A549 (cell line): Measurements from ENCODE around the gene CDK18. TPM values are rescaled to one million over a fixed set of nuclear protein-coding genes. Genes with fewer than 3 reads are reported as not detected.

Source experiments
- ATAC-seq, 2 experiments: fragments of 200-7000 bp in 1 of 2; fragments of >200 bp in 1 of 2; cut with Nextera tagmentation in 1 of 2; cut with Tn5 transposase in 1 of 2; 3 replicates each; pipeline versions ENCODE4 v1.8.0 to v1.9.1; 2018 to 2020; ENCODE audit warnings: mild to moderate bottlenecking in 1 of 2, moderate library complexity in 1 of 2
- CTCF ChIA-PET: fragments of 300-600 bp; sonication (Branson Sonifier 250); formaldehyde crosslinking; extraction: SDS; loops from one replicate; lab custom pipeline; 2021; ENCODE audit warnings: antibody characterized with exemption, inconsistent platforms; lab: Yijun Ruan, JAX
- POLR2A ChIA-PET: fragments of 350-600 bp; formaldehyde crosslinking; extraction: SDS; loops from one replicate; lab custom pipeline; 2021; ENCODE audit warnings: antibody characterized with exemption, inconsistent platforms; lab: Yijun Ruan, JAX
- DNase-seq, 2 experiments: peaks; one replicate each; pipeline versions ENCODE4 v3.0.0 to v3.0.0-alpha.2; 2011 to 2016; ENCODE audit warnings: low read depth in 1 of 2, low spot score in 1 of 2
- FAIRE-seq: peaks from 2 replicates; lab custom pipeline; 2011; peaks lifted over from hg19 to GRCh38; lab: Jason Lieb, UNC
- H3K27ac ChIP-seq, 2 experiments: fragments of >200 bp; sonication (Bioruptor Twin); formaldehyde crosslinking; 3 replicates each; pipeline ENCODE4 v1.5.1; 2016 to 2017
- H3K4me1 ChIP-seq: fragments of >200 bp; sonication (Bioruptor Twin); formaldehyde crosslinking; 3 replicates; pipeline ENCODE4 v1.6.1; 2016
- H3K4me2 ChIP-seq: fragments of >200 bp; sonication (Bioruptor Twin); formaldehyde crosslinking; 3 replicates; pipeline ENCODE4 v1.6.1; 2016
- H3K4me3 ChIP-seq: fragments of >200 bp; sonication (Bioruptor Twin); formaldehyde crosslinking; 3 replicates; pipeline ENCODE4 v1.5.1; 2016
- H3K9me3 ChIP-seq: fragments of >200 bp; sonication (Bioruptor Twin); formaldehyde crosslinking; 3 replicates; pipeline ENCODE4 v1.6.1; 2016
- CEBPB ChIP-seq, 2 experiments: fragments of >200 bp in 1 of 2; sonication (Bioruptor Twin) in 1 of 2; formaldehyde crosslinking in 1 of 2; IDR thresholded peaks; 2 replicates each; pipeline ENCODE4 v1.6.1; 2012 to 2016
- CHD2 ChIP-seq: fragments of 150-350 bp; IDR thresholded peaks from 2 replicates; pipeline ENCODE4 v1.6.1; 2014; ENCODE audit warnings: low read length; ENCODE audit not compliant: partially characterized antibody
- CHD4 ChIP-seq: fragments of 200-600 bp; sonication (generic); IDR thresholded peaks from 2 replicates; pipeline ENCODE4 v1.6.1; 2016; ENCODE audit warnings: antibody characterized with exemption, mild to moderate bottlenecking, borderline replicate concordance
- FOSB ChIP-seq: fragments of 250-450 bp; sonication (Bioruptor Pico); IDR thresholded peaks from 2 replicates; pipeline ENCODE4 v1.5.0; 2020; ENCODE audit warnings: mild to moderate bottlenecking, moderate library complexity
- FOSL2 ChIP-seq, 2 experiments: fragments of 450-650 bp in 1 of 2; fragments of >200 bp in 1 of 2; sonication (Bioruptor Twin) in 1 of 2; formaldehyde crosslinking; IDR thresholded peaks; 2 replicates each; pipeline versions ENCODE4 v1.5.0 to v1.6.1; 2016 to 2020; ENCODE audit warnings: mild to moderate bottlenecking in 1 of 2, moderate library complexity in 1 of 2
- HEYL ChIP-seq: fragments of 250-450 bp; sonication (Bioruptor Pico); IDR thresholded peaks from 2 replicates; pipeline ENCODE4 v1.8.0; 2021; ENCODE audit warnings: mild to moderate bottlenecking, moderate library complexity
- HOXB13 ChIP-seq: fragments of 250-450 bp; sonication (Bioruptor Pico); IDR thresholded peaks from 2 replicates; pipeline ENCODE4 v1.5.0; 2020; ENCODE audit warnings: low read depth, mild to moderate bottlenecking, moderate library complexity
- HOXB5 ChIP-seq: fragments of 250-450 bp; sonication (Bioruptor Pico); IDR thresholded peaks from 2 replicates; pipeline ENCODE4 v1.5.0; 2020; ENCODE audit warnings: mild to moderate bottlenecking, moderate library complexity
- JUN ChIP-seq, 2 experiments: fragments of >200 bp; sonication (Bioruptor Twin); formaldehyde crosslinking; IDR thresholded peaks; 2 replicates in 1 of 2; 3 replicates in 1 of 2; pipeline ENCODE4 v1.6.1; 2016 to 2017
- JUNB ChIP-seq: fragments of >200 bp; sonication (Bioruptor Twin); formaldehyde crosslinking; IDR thresholded peaks from 2 replicates; pipeline ENCODE4 v1.6.1; 2016
- NFE2L2 ChIP-seq: fragments of 150-350 bp; conservative IDR thresholded peaks from 2 replicates; pipeline ENCODE4 v1.6.1; 2014; ENCODE audit warnings: low read length
- NPAS2 ChIP-seq: fragments of 250-450 bp; sonication (Bioruptor Pico); IDR thresholded peaks from 2 replicates; pipeline ENCODE4 v1.8.0; 2022; ENCODE audit warnings: mild to moderate bottlenecking, moderate library complexity, borderline replicate concordance
- NR3C1 ChIP-seq: fragments of >200 bp; sonication (Bioruptor Twin); formaldehyde crosslinking; IDR thresholded peaks from 3 replicates; pipeline ENCODE4 v1.6.1; 2017
- PHF8 ChIP-seq: fragments of 200-600 bp; sonication (generic); IDR thresholded peaks from 2 replicates; pipeline ENCODE4 v1.6.1; 2016; ENCODE audit warnings: low read depth, mild to moderate bottlenecking, antibody characterized with exemption, moderate library complexity, borderline replicate concordance
- RARB ChIP-seq: fragments of 250-450 bp; sonication (Bioruptor Pico); IDR thresholded peaks from 2 replicates; pipeline ENCODE4 v1.8.0; 2021; ENCODE audit warnings: mild to moderate bottlenecking, moderate library complexity
- RFX5 ChIP-seq: fragments of 450-650 bp; IDR thresholded peaks from 2 replicates; pipeline ENCODE4 v1.7.1; 2014; ENCODE audit warnings: antibody characterized with exemption, mild to moderate bottlenecking, moderate library complexity
- TP53 ChIP-seq: fragments of 250-450 bp; sonication (Bioruptor Pico); IDR thresholded peaks from 2 replicates; pipeline ENCODE4 v1.5.0; 2021; ENCODE audit warnings: mild to moderate bottlenecking, moderate library complexity
- ZFP36 ChIP-seq: fragments of 450-650 bp; IDR thresholded peaks from 2 replicates; pipeline ENCODE4 v1.6.1; 2014; ENCODE audit warnings: borderline replicate concordance; ENCODE audit not compliant: partially characterized antibody
- ZNF302 ChIP-seq: fragments of 250-450 bp; sonication (Bioruptor Pico); IDR thresholded peaks from 2 replicates; pipeline ENCODE4 v1.9.0; 2021; ENCODE audit warnings: inconsistent platforms, mild to moderate bottlenecking, moderate library complexity
- WGBS: methylation state at CpG from one replicate; pipeline ENCODE4 v1.1.6; 2017; ENCODE audit errors: missing lambda C conversion rate; 5-methylcytosine and 5-hydroxymethylcytosine counted together
- polyA plus RNA-seq, 4 experiments: library from polyadenylated mRNA; depleted of rRNA in 3 of 4; stranded (reverse); fragments of >200 nt; fragmentation: RNase III in 1 of 4; extraction: RNeasy Plus Mini Kit Qiagen cat#74134 plus additional on column Dnase treatment in 1 of 4; gene quantifications; 2 replicates in 3 of 4; 3 replicates in 1 of 4; pipeline ENCODE4 v1.2.3, GENCODE V29; 2011 to 2017
- TF ChIP-seq, protein P1 (sequence below): IDR thresholded peaks from 2 replicates; pipeline ENCODE4 v1.6.1; 2012; ENCODE audit warnings: low read depth, borderline replicate concordance
- TF ChIP-seq, protein P2 (sequence below): IDR thresholded peaks from 2 replicates; pipeline ENCODE4 v1.6.1; 2012

CDK18 gene
- polyA plus RNA-seq, 2 of the 4 experiments (the other 2 are of a cell fraction), result 0.75 to 2.0 TPM

DNA sequence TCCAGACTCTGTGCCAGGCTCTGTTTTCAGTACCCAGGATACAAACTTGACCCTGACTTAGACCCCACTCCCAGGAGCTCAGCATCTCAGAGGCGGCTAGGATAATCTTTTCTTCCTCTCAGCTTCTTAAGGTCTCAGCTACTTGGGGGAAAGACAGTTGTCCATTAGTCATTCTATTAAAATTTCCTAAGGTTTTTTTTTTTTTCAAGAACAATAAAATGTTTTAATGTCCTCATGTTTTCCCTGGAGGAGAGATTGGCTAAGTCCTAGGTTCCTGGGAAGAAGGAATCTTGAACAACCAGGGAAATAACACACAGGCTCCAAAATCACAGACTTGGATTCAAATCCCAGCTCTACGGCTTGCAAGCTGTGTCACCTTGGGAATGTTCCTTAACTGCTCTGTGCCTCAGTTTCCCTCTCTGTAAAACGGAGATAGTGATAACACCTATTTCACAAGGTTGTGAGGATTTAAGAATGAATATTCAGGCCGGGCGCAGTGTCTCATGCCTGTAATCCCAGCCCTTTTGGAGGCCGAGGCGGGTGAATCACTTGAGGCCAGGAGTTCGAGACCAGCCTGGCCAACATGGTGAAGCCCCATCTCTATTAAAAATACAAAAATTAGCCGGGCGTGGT, 33.0 kb downstream of the CDK18 start:
- no peak for ATAC-seq
- no peak overlapping the region for H3K4me3 ChIP-seq
- WGBS, result 77% methylated on average over 10 of the region's 10 CpGs
- DNase-seq, result no peak
- H3K27ac ChIP-seq, result no peak overlapping the region
- ChIA-PET CTCF (interaction anchor here (0.7 to 5.3 kb wide), 10 partner anchors 8 to 217 kb away, joined by 3 to 46 read pairs (median 4); no protein-coding TSS in a partner anchor), POLR2A (no interaction called here)
- H3K4me1 ChIP-seq, result peaks cover 7% of the 10 kb centered on the region; the same call in 1 of the 3 replicates
- TF ChIP-seq PHF8 (no peak), CHD2 (no peak), HOXB5 (CRISPR knock-in tag) (no peak), RARB (CRISPR knock-in tag) (no peak), HEYL (CRISPR knock-in tag) (no peak), TP53 (no peak), ZFP36 (no peak), ZNF302 (no peak)
- TF ChIP-seq, protein P1, sequence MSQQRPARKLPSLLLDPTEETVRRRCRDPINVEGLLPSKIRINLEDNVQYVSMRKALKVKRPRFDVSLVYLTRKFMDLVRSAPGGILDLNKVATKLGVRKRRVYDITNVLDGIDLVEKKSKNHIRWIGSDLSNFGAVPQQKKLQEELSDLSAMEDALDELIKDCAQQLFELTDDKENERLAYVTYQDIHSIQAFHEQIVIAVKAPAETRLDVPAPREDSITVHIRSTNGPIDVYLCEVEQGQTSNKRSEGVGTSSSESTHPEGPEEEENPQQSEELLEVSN, result no peak
- TF ChIP-seq, protein P2, sequence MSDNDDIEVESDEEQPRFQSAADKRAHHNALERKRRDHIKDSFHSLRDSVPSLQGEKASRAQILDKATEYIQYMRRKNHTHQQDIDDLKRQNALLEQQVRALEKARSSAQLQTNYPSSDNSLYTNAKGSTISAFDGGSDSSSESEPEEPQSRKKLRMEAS, result no peak
- no peaks in the 10 kb centered on the region for H3K9me3 ChIP-seq
- FAIRE-seq, result no peak
- no peak overlapping the region for H3K4me2 ChIP-seq

DNA sequence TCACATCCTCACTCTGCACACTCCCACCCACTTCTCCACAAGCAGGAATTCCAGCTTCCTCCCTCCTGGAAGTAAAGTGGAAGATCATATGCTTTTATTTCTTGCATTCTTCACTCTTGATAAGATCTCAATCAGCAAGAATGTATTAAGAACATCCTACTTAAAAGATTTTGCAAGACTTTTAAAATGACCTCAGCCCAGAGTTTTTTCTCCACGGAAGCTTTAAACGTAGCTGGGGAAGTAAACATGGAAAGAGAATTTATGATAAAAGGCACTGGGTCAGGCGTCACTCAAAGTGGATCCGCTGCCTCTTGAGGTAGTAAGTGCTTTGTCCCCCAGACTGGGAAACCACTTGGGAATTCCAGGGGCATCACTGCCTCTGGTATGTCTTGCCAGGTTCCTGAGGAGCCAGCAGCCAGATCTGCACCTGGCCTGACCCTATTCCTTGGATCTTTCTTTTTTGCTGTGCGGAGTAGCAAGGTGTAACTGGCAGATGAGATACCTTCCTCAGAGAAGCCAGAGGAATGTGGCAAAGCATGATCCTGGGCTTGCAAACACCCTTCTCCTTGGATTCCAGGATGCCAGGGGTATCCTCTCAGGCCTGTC, 33.9 kb downstream of the CDK18 start:
- no peaks in the 10 kb centered on the region for H3K9me3 ChIP-seq
- no peak for TF ChIP-seq CEBPB (IDR thresholded peaks at IDR 0.05)
- no peak for TF ChIP-seq JUN (IDR thresholded peaks at IDR 0.05)
- no peak for TF ChIP-seq HOXB13 (CRISPR knock-in tag)
- TF ChIP-seq NPAS2 (CRISPR knock-in tag), result no peak
- no peak for TF ChIP-seq HOXB5 (CRISPR knock-in tag)
- no peak for TF ChIP-seq PHF8
- TF ChIP-seq JUNB, result no peak
- TF ChIP-seq NR3C1, result no peak
- no peak for TF ChIP-seq NFE2L2
- TF ChIP-seq RFX5, result no peak
- TF ChIP-seq, all 56 proteins: peak for 0
- Histone ChIP-seq H3K4me1 (peaks cover 8% of the 10 kb centered on the region; the same call in 2 of the 3 replicates), H3K4me3 (no peak overlapping the region), H3K27ac (no peak overlapping the region), H3K4me2 (no peak overlapping the region)
- FAIRE-seq (no peak), DNase-seq (no peak), ATAC-seq (no peak)
- CTCF ChIA-PET, result interaction anchor here (0.7 to 5.3 kb wide), 9 partner anchors 9 to 213 kb away, joined by 3 to 46 read pairs (median 3); a partner anchor contains a TSS
- POLR2A ChIA-PET, result interaction anchor here (0.6 kb wide), 1 partner anchor 152 kb away, joined by 3 read pairs; no protein-coding TSS in a partner anchor
- WGBS, result 65% methylated on average over 5 of the region's 5 CpGs

DNA sequence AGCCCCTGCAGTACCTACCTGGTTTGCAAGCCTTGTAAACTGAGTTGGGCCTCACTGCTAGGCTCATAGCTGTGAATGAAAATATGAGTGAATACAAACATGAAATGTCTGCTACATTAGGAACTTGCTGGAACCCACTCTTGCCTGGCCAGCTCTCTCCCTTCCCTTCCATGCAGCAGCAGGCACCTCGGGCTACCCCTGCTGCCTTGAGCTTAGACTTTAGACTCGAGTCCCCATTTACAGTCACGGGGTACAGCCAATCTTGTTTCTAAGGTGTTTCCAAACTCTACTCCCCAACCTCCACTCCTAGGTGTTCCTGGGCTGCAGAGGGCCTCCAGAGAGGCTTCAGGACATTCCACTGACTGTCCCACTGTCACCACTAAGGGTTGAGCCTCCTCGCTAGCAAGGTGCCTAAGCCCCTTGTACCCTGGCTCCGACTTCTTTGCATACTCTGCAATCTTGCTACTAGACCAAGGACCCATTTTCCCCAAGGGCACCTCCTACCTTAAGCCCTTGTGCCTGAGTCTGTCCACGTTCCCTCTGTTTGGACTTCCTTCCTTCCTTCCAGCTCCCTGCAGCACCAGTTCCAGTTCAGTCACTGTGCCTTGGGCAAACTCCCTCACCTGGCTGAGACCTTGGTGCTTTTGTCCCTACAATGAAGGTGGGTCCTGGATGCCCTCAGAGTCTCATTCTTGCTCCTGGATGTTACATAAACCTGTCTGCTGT, 36.9 kb downstream of the CDK18 start:
- no peak for TF ChIP-seq CHD2
- TF ChIP-seq FOSB (CRISPR knock-in tag), result no peak
- TF ChIP-seq CHD4, result no peak
- TF ChIP-seq JUNB, result no peak
- no peak for TF ChIP-seq FOSL2 (IDR thresholded peaks at IDR 0.05)
- no peak for TF ChIP-seq FOSL2 (CRISPR knock-in tag; IDR thresholded peaks at IDR 0.05)
- Histone ChIP-seq H3K27ac (no peak overlapping the region), H3K9me3 (no peaks in the 10 kb centered on the region), H3K4me1 (peaks cover 16% of the 10 kb centered on the region), H3K4me3 (no peak overlapping the region), H3K4me2 (no peak overlapping the region)
- ChIA-PET POLR2A (no interaction called here), CTCF (interaction anchor here (0.6 to 5.8 kb wide), 12 partner anchors 11 to 146 kb away, joined by 3 to 52 read pairs (median 4); no protein-coding TSS in a partner anchor)
- 56% methylated on average over 6 of the region's 6 CpGs for WGBS
- no peak for FAIRE-seq
- no peak for DNase-seq
- no peak for ATAC-seq
